Measurements from ENCODE around the gene SDCCAG8.
A peak's percentile ranks its signal among the peaks of the same experiment; 100 is the strongest.

The SDCCAG8 gene

GRCh38 chr1:243315893-243316292 is 60.1 kb downstream of the SDCCAG8 start:
- TF ChIP-seq ZFX (IDR thresholded peaks at IDR 0.05; ENCODE audit: borderline replicate concordance) (no peak), CTCF (IDR thresholded peaks at IDR 0.05) (no peak)
- H3K27ac ChIP-seq = no peak overlapping the region

GRCh38 chr1:243316366-243316989 is 60.6 kb downstream of the SDCCAG8 start:
- TF ChIP-seq CTCF (IDR thresholded peaks at IDR 0.05) (no peak), ZFX (IDR thresholded peaks at IDR 0.05; ENCODE audit: borderline replicate concordance) (no peak)
- no peak overlapping the region for H3K27ac ChIP-seq

- TF ChIP-seq CTCF (IDR thresholded peaks at IDR 0.05) (no peak), ZFX (IDR thresholded peaks at IDR 0.05; ENCODE audit: borderline replicate concordance) (no peak)
- H3K27ac ChIP-seq = no peak overlapping the region
Measured at GRCh38 chr1:243320224-243320623, 64.4 kb downstream of the SDCCAG8 start.

- TF ChIP-seq CTCF (IDR thresholded peaks at IDR 0.05) (no peak), ZFX (IDR thresholded peaks at IDR 0.05; ENCODE audit: borderline replicate concordance) (no peak)
- no peak overlapping the region for H3K27ac ChIP-seq
Measured at GRCh38 chr1:243322326-243322725, 66.5 kb downstream of the SDCCAG8 start.

GRCh38 chr1:243323491-243323890 is 67.7 kb downstream of the SDCCAG8 start:
- TF ChIP-seq CTCF (IDR thresholded peaks at IDR 0.05) (no peak), ZFX (IDR thresholded peaks at IDR 0.05; ENCODE audit: borderline replicate concordance) (no peak)
- H3K27ac ChIP-seq = no peak overlapping the region

- TF ChIP-seq CTCF (IDR thresholded peaks at IDR 0.05) (peak; percentile 91), ZFX (IDR thresholded peaks at IDR 0.05; ENCODE audit: borderline replicate concordance) (no peak)
- no peak overlapping the region for H3K27ac ChIP-seq
Measured at GRCh38 chr1:243325305-243325890, 69.6 kb downstream of the SDCCAG8 start.

GRCh38 chr1:243332440-243332839 is 76.6 kb downstream of the SDCCAG8 start:
- no peak overlapping the region for H3K27ac ChIP-seq
- TF ChIP-seq ZFX (IDR thresholded peaks at IDR 0.05; ENCODE audit: borderline replicate concordance) = no peak
- TF ChIP-seq CTCF (IDR thresholded peaks at IDR 0.05) = no peak
